Measurements from ENCODE around the gene C1GALT1.

DNA sequence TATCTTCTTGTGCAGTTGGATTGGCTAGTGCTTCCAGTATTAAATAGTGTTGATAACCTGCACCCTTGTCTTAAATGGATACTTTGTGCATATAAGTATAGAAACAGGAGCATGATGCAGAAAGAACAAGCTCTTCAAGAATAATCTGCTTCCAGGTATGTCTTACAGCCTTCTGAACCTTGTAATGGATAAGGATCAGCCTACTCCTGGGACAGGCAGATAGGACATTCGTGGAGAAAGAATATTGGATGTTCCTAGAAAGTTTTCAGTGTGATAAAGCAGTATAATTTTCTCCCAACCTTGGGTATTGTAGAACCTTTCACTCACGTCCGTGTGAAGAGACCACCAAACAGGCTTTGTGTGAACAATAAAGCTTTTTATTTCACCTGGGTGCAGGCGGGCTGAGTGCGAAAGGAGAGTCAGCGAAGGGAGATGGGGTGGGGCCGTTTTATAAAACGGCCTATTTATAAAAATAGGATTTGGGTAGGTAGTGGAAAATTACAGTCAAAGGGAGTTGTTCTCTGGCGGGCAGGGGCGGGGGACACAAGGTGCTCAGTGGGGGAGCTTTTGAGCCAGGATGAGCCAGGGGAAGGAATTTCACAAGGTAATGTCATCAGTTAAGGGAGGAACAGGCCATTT, 27.2 kb downstream of the C1GALT1 start:
- TF ChIP-seq POLR2A (IDR thresholded peaks at IDR 0.05): no peak
- TF ChIP-seq, protein P1, sequence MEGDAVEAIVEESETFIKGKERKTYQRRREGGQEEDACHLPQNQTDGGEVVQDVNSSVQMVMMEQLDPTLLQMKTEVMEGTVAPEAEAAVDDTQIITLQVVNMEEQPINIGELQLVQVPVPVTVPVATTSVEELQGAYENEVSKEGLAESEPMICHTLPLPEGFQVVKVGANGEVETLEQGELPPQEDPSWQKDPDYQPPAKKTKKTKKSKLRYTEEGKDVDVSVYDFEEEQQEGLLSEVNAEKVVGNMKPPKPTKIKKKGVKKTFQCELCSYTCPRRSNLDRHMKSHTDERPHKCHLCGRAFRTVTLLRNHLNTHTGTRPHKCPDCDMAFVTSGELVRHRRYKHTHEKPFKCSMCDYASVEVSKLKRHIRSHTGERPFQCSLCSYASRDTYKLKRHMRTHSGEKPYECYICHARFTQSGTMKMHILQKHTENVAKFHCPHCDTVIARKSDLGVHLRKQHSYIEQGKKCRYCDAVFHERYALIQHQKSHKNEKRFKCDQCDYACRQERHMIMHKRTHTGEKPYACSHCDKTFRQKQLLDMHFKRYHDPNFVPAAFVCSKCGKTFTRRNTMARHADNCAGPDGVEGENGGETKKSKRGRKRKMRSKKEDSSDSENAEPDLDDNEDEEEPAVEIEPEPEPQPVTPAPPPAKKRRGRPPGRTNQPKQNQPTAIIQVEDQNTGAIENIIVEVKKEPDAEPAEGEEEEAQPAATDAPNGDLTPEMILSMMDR (IDR thresholded peaks at IDR 0.05): no peak
- TF ChIP-seq POLR2AphosphoS5 (IDR thresholded peaks at IDR 0.05): no peak
- no peak for TF ChIP-seq EP300 (IDR thresholded peaks at IDR 0.05)

Measured in upper lobe of left lung (tissue), 4 donors.